Body of pancreas (tissue), 4 donors: ENCODE results near the gene CSMD2.
A peak's percentile ranks its signal among the peaks of the same experiment; 100 is the strongest.

ENCODE experiments used
- POLR2A ChIP-seq, 3 donors: fragments of 450-650 bp; IDR thresholded peaks; one replicate each; pipeline ENCODE4 v1.6.1; 2016; ENCODE audit warnings: antibody characterized with exemption in 3 of 3, mild to moderate bottlenecking in 2 of 3
- TF ChIP-seq, protein P1 (sequence below), 7 experiments: fragments of 450-650 bp in 4 of 7; fragments of 200-600 bp in 3 of 7; sonication (generic) in 3 of 7; IDR thresholded peaks; one replicate each; pipeline ENCODE4 v1.5.1; 2016 to 2019; ENCODE audit warnings: antibody characterized with exemption in 7 of 7

GRCh38 chr1:34113362-34113761, 51.7 kb downstream of the CSMD2 start:
- TF ChIP-seq, protein P1, sequence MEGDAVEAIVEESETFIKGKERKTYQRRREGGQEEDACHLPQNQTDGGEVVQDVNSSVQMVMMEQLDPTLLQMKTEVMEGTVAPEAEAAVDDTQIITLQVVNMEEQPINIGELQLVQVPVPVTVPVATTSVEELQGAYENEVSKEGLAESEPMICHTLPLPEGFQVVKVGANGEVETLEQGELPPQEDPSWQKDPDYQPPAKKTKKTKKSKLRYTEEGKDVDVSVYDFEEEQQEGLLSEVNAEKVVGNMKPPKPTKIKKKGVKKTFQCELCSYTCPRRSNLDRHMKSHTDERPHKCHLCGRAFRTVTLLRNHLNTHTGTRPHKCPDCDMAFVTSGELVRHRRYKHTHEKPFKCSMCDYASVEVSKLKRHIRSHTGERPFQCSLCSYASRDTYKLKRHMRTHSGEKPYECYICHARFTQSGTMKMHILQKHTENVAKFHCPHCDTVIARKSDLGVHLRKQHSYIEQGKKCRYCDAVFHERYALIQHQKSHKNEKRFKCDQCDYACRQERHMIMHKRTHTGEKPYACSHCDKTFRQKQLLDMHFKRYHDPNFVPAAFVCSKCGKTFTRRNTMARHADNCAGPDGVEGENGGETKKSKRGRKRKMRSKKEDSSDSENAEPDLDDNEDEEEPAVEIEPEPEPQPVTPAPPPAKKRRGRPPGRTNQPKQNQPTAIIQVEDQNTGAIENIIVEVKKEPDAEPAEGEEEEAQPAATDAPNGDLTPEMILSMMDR (IDR thresholded peaks at IDR 0.05), result peak in 3 of 7 experiments; percentile 28 to 50 (median 30)
- TF ChIP-seq POLR2A (IDR thresholded peaks at IDR 0.05), result no peak
